ENCODE data around the gene MTX3.

DNA sequence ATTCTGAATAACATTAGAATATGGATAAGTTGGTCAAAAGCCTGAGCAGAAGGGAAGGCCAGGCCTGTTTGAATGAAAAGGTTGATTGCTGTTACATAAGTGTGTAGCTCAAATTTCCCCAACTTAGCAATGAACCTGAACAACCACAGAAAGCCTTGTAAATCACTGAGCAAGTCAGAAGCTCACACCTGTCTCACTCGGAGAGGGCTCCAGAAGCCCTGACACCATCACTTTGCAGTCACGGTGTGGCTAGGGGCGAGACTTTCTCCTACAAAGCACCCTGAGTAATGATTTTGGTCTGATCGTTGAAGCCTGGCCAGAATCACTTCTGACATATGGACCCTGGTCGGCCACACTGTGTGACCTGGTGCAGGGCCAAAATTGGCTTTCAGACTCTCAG, 62.0 kb downstream of the MTX3 start:
- TF ChIP-seq CTCF (IDR thresholded peaks at IDR 0.05; ENCODE audit: extremely low read depth in 1 of 2, insufficient read depth in 1 of 2, low read depth in 1 of 2, low read length in 2 of 2), result no peak
- no peak for TF ChIP-seq MAX (IDR thresholded peaks at IDR 0.05; ENCODE audit: insufficient read depth, insufficient read length)
- TF ChIP-seq POLR2AphosphoS5 (IDR thresholded peaks at IDR 0.05; ENCODE audit: insufficient read depth, low read depth, low read length), result no peak
- TF ChIP-seq POLR2A (IDR thresholded peaks at IDR 0.05; ENCODE audit: low read depth, low read length), result no peak
- no peak for TF ChIP-seq EZH2 (IDR thresholded peaks at IDR 0.05; ENCODE audit: borderline replicate concordance, low read depth, low read length, severe bottlenecking)
